BLaER1 (cell line): ENCODE measurements around the gene CADM2.

ENCODE experiments used
- H3K27ac ChIP-seq: shearing (Covaris generic); formaldehyde crosslinking; 2 replicates; pipeline ENCODE4 v1.8.1; 2022
- H3K27me3 ChIP-seq: shearing (Covaris generic); formaldehyde crosslinking; 2 replicates; pipeline ENCODE4 v1.8.1; 2022
- H3K36me3 ChIP-seq: shearing (Covaris generic); formaldehyde crosslinking; 2 replicates; pipeline ENCODE4 v1.8.1; 2022
- H3K4me1 ChIP-seq: shearing (Covaris generic); formaldehyde crosslinking; 2 replicates; pipeline ENCODE4 v1.8.1; 2022
- H3K4me2 ChIP-seq: shearing (Covaris generic); formaldehyde crosslinking; 2 replicates; pipeline ENCODE4 v1.8.1; 2022
- H3K4me3 ChIP-seq: shearing (Covaris generic); formaldehyde crosslinking; 2 replicates; pipeline ENCODE4 v1.8.1; 2022
- H3K9ac ChIP-seq: shearing (Covaris generic); formaldehyde crosslinking; 2 replicates; pipeline ENCODE4 v1.8.1; 2022
- H3K9me3 ChIP-seq: shearing (Covaris generic); formaldehyde crosslinking; 2 replicates; pipeline ENCODE4 v1.8.1; 2022
- H4K20me1 ChIP-seq: shearing (Covaris generic); formaldehyde crosslinking; 2 replicates; pipeline ENCODE4 v1.8.1; 2022
- Cebpa-rat ChIP-seq: shearing (Covaris generic); IDR thresholded peaks from 2 replicates; pipeline ENCODE4 v1.8.1; 2022

CADM2 gene

DNA sequence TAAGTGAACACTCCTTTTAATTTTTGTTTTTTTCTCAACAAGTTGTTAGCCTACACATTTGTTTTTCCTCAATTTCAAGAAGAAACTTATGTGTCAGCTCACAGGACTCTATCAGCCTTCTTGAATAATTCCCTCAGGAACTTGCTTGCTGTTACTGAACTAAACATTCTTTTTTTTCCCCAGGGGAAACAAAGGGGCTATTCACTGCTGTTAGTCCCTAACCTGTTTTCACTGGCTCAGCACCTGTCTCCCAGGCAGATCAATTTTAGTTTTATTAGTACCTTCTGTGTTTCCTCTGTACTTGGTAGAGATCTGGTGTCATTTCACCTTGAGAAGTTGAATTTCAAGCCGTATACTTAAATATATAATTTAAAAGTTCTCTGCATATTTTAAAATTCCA lies 644.6 kb downstream of the CADM2 start:
- H3K9me3 ChIP-seq: no peaks in the 10 kb centered on the region
- no peaks in the 10 kb centered on the region for H3K4me1 ChIP-seq
- no peaks in the 10 kb centered on the region for H3K36me3 ChIP-seq
- no peaks in the 10 kb centered on the region for H3K27me3 ChIP-seq
- H3K9ac ChIP-seq: no peak overlapping the region
- no peak overlapping the region for H3K4me3 ChIP-seq
- TF ChIP-seq Cebpa-rat: no peak
- no peak overlapping the region for H3K27ac ChIP-seq
- H4K20me1 ChIP-seq: no peaks in the 10 kb centered on the region
- no peak overlapping the region for H3K4me2 ChIP-seq

DNA sequence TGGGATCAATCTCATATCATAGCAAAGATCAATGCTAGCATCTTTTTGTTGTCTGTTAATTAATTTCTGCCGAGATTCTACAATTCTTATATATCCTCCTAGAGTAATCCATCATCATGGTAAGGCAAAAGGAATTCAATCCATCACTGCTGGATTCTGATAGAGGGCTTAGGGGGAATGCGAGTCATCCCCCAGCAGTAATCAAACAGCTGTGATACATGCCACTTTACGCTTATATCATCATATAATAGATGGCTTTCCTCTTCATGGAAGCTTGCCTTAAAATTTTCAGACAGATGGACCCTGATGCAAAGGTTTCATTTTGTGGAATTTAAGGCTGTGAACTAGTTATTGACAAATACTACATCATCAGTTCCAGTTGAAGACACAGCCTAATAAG lies 645.9 kb downstream of the CADM2 start:
- Histone ChIP-seq H3K4me1 (no peaks in the 10 kb centered on the region), H3K4me3 (no peak overlapping the region), H3K9me3 (no peaks in the 10 kb centered on the region), H3K9ac (no peak overlapping the region), H3K27me3 (no peaks in the 10 kb centered on the region), H3K27ac (no peak overlapping the region), H3K36me3 (no peaks in the 10 kb centered on the region), H4K20me1 (no peaks in the 10 kb centered on the region), H3K4me2 (no peak overlapping the region)
- no peak for TF ChIP-seq Cebpa-rat

DNA sequence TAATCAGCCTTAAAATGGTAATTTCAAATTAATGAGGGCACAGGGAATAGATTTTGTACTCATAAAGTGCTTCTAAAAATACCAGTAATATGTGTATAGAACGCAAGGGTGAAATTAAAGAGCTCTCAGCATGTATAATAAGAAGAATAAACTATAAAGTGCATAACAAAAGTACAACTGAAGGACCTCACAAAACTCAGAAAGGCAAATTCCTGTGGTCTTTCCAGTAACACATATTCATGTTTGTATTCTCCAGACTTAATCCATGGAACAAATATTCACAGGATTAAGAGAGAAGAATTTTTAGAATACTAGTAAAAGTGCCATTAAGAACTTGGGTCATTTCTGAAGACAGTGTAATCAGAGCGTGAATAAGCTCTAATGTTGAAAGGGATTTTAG lies 646.3 kb downstream of the CADM2 start:
- TF ChIP-seq Cebpa-rat: no peak
- Histone ChIP-seq H3K9ac (no peak overlapping the region), H3K27ac (no peak overlapping the region), H3K9me3 (no peaks in the 10 kb centered on the region), H3K4me2 (no peak overlapping the region), H3K27me3 (no peaks in the 10 kb centered on the region), H3K36me3 (no peaks in the 10 kb centered on the region), H4K20me1 (no peaks in the 10 kb centered on the region), H3K4me1 (no peaks in the 10 kb centered on the region), H3K4me3 (no peak overlapping the region)

DNA sequence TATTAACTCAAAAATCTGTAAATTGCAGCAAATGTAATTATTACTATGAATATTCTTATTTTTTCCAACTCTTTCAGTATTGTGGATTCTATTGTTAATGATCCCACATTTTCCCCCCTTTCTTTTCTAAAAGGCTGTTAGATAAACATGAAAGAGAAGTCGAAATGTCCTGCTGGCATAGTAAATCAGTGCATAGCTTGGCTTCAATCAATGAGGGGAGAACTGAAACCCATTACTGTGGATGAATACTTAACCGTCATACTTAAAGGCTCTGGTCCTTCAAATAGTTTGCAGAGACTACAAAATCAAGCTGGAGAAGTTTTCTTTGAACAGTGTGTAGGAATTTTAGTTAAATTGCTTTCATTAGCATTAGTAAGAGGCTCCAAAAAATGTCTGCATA lies 667.9 kb downstream of the CADM2 start:
- Histone ChIP-seq H3K9me3 (no peaks in the 10 kb centered on the region), H3K9ac (no peak overlapping the region), H3K4me3 (no peak overlapping the region), H3K27ac (no peak overlapping the region), H3K4me2 (no peak overlapping the region), H3K36me3 (no peaks in the 10 kb centered on the region), H3K4me1 (no peaks in the 10 kb centered on the region), H3K27me3 (no peaks in the 10 kb centered on the region), H4K20me1 (no peaks in the 10 kb centered on the region)
- TF ChIP-seq Cebpa-rat: no peak

DNA sequence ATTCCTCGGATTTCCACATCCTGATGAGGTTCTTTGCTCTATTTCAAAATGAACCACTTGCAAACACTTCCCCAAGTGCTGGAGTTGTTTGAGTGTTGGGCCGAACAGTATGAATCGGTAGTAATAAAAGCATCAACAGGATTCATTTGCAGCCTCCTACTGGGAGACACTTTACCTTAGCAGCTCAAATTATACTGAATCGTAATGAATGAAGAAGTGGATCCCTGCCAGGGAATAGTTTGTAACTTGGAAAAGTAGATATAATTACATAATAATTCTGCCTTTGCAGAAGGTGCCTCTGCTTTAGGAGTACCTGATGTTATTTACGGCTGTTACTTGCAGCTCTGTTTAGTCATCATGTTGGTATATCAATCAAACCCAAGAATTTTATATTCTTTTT lies 669.1 kb downstream of the CADM2 start:
- H4K20me1 ChIP-seq: no peaks in the 10 kb centered on the region
- no peaks in the 10 kb centered on the region for H3K27me3 ChIP-seq
- no peak overlapping the region for H3K27ac ChIP-seq
- no peak overlapping the region for H3K9ac ChIP-seq
- no peak overlapping the region for H3K4me2 ChIP-seq
- H3K4me3 ChIP-seq: no peak overlapping the region
- H3K9me3 ChIP-seq: no peaks in the 10 kb centered on the region
- H3K36me3 ChIP-seq: no peaks in the 10 kb centered on the region
- H3K4me1 ChIP-seq: no peaks in the 10 kb centered on the region
- no peak for TF ChIP-seq Cebpa-rat

DNA sequence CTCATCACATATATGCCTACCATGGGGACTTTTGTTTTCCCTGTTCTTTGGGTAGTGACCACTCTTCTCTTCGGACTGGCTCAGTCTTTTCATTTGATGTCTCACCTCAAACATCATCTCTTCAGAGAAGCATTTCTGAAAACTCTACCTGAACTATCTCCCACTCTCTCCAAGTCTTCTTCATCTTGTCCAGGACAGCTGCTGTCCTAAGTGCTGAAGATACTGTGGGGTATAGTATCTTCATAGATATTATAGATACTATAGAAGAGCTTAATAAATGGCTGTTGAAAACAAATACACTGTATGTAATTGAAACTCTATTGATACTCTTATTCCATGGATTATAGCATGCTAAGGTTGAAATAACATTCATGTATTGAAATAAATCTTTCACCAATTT lies 672.3 kb downstream of the CADM2 start:
- H3K4me1 ChIP-seq: no peaks in the 10 kb centered on the region
- H4K20me1 ChIP-seq: no peaks in the 10 kb centered on the region
- no peak overlapping the region for H3K4me2 ChIP-seq
- no peak for TF ChIP-seq Cebpa-rat
- H3K4me3 ChIP-seq: no peak overlapping the region
- H3K9ac ChIP-seq: no peak overlapping the region
- H3K36me3 ChIP-seq: no peaks in the 10 kb centered on the region
- H3K27ac ChIP-seq: no peak overlapping the region
- H3K27me3 ChIP-seq: no peaks in the 10 kb centered on the region
- H3K9me3 ChIP-seq: no peaks in the 10 kb centered on the region

DNA sequence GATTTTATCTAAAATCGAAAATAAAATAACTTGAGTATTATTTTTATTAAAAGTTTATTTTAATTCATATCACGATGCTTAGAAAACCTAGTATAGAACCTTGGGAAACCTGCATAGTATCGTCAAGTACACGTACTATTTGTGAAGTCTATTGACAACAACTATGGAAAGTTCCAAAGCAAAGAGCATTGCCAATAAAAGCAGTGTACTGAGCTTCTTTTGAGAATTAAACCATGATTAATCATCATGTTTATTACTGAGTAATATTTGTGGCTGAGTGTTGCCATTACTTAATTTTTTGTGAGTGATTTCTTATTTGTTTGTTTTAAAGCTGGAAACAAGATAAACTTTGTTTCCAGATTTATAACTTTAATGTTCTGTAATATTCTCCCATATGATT lies 674.1 kb downstream of the CADM2 start:
- no peaks in the 10 kb centered on the region for H3K4me1 ChIP-seq
- H3K27me3 ChIP-seq: no peaks in the 10 kb centered on the region
- H3K9ac ChIP-seq: no peak overlapping the region
- no peaks in the 10 kb centered on the region for H4K20me1 ChIP-seq
- H3K9me3 ChIP-seq: no peaks in the 10 kb centered on the region
- no peak for TF ChIP-seq Cebpa-rat
- no peaks in the 10 kb centered on the region for H3K36me3 ChIP-seq
- no peak overlapping the region for H3K27ac ChIP-seq
- H3K4me3 ChIP-seq: no peak overlapping the region
- H3K4me2 ChIP-seq: no peak overlapping the region

DNA sequence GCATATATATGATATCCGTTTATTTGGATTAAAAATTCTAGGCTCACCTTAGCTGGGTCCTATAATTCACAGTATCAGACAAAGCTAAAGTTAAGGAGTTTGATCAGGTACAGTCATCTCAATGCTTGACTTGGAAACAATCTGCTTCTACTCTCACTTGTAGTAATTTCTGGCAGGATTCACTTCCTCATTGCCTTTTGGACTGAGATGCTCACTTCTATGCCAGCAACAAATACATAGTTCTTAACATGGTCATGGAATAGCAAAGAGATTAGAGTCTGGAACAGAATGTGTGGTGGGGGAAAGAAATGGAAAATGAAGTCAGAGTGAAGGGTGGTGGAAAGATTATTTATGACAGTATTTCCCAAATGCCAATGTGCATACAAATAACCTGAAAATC lies 693.6 kb downstream of the CADM2 start:
- H3K4me1 ChIP-seq: no peaks in the 10 kb centered on the region
- no peaks in the 10 kb centered on the region for H3K9me3 ChIP-seq
- no peaks in the 10 kb centered on the region for H4K20me1 ChIP-seq
- H3K4me3 ChIP-seq: no peak overlapping the region
- no peaks in the 10 kb centered on the region for H3K27me3 ChIP-seq
- no peak for TF ChIP-seq Cebpa-rat
- no peak overlapping the region for H3K27ac ChIP-seq
- H3K9ac ChIP-seq: no peak overlapping the region
- no peaks in the 10 kb centered on the region for H3K36me3 ChIP-seq
- no peak overlapping the region for H3K4me2 ChIP-seq

DNA sequence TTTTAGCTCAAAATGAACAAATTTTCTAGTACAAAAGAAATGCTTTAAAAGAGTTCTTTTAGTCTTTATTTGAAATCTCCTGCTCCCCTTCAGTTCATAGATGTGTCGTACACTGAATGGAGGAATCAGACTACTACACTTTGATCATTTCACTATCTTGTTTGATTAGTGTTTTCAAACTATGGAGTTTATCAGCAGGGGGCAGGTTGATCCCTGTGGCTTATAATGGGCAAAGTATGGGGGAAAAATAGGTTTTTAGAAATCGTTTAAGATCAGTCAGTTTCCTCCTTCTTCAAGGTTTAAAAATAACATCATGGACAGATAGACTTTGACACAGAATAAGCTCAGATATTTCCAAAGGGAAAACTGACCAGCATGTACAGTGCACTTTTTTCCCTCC lies 701.7 kb downstream of the CADM2 start:
- no peak overlapping the region for H3K27ac ChIP-seq
- no peak overlapping the region for H3K9ac ChIP-seq
- no peak overlapping the region for H3K4me2 ChIP-seq
- no peak for TF ChIP-seq Cebpa-rat
- no peak overlapping the region for H3K4me3 ChIP-seq
- H3K9me3 ChIP-seq: no peaks in the 10 kb centered on the region
- H4K20me1 ChIP-seq: no peaks in the 10 kb centered on the region
- H3K27me3 ChIP-seq: no peaks in the 10 kb centered on the region
- no peaks in the 10 kb centered on the region for H3K36me3 ChIP-seq
- 0 out of 2 replicates have a peak, but pooled peaks cover 6% of the 10 kb centered on the region for H3K4me1 ChIP-seq

DNA sequence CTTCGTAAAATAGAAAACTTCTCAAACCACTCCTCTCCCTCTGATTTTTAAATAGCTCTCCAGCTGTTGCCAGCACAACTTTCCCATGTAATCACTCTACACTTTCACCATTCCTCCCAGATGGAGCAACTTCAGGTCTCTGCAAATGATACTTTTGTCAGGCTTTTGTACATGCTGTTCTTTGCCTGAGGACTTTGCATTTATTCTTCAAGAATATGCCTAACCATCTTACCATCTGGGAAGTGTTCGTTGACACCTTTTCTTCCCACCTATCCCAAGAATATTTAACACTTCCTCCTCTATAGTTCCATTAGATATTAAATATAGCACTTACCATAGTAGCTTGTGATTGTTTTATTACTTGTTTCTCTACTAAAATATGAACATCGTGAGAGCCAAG lies 703.7 kb downstream of the CADM2 start:
- 0 out of 2 replicates have a peak, but pooled peaks cover 6% of the 10 kb centered on the region for H3K4me1 ChIP-seq
- no peak overlapping the region for H3K9ac ChIP-seq
- H3K4me2 ChIP-seq: no peak overlapping the region
- no peaks in the 10 kb centered on the region for H3K27me3 ChIP-seq
- H3K4me3 ChIP-seq: no peak overlapping the region
- no peak for TF ChIP-seq Cebpa-rat
- no peaks in the 10 kb centered on the region for H4K20me1 ChIP-seq
- H3K27ac ChIP-seq: no peak overlapping the region
- H3K36me3 ChIP-seq: no peaks in the 10 kb centered on the region
- no peaks in the 10 kb centered on the region for H3K9me3 ChIP-seq

DNA sequence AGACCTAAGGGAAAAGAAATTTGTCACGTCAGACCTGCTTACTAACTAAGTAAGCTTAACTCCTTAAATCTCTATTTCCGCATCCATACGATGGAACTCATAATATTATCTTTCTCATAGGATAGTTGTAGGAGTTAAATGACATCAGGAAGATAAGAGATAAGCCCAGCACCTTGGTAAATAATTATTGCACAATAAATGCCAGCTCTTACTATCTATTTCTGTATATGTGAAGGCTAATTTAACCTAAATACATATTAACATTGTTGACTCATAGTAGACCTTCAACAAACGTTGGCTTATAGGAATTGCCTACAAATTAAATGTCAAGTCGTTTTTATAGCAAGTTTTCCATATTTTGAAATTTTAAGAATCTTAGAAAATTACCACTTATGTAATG lies 709.0 kb downstream of the CADM2 start:
- H3K4me2 ChIP-seq: no peak overlapping the region
- TF ChIP-seq Cebpa-rat: no peak
- no peak overlapping the region for H3K9ac ChIP-seq
- H3K4me1 ChIP-seq: no peaks in the 10 kb centered on the region
- H3K9me3 ChIP-seq: no peaks in the 10 kb centered on the region
- no peaks in the 10 kb centered on the region for H4K20me1 ChIP-seq
- no peaks in the 10 kb centered on the region for H3K36me3 ChIP-seq
- H3K27ac ChIP-seq: no peak overlapping the region
- no peak overlapping the region for H3K4me3 ChIP-seq
- no peaks in the 10 kb centered on the region for H3K27me3 ChIP-seq
